ENCODE results near the gene CLDN5. TPM values are rescaled to one million over a fixed set of nuclear protein-coding genes. Genes with fewer than 3 reads are reported as not detected.

CLDN5 gene
- total and polyA plus RNA-seq, 12 donors: 19.8 to 102 (median 40.7) TPM

DNA sequence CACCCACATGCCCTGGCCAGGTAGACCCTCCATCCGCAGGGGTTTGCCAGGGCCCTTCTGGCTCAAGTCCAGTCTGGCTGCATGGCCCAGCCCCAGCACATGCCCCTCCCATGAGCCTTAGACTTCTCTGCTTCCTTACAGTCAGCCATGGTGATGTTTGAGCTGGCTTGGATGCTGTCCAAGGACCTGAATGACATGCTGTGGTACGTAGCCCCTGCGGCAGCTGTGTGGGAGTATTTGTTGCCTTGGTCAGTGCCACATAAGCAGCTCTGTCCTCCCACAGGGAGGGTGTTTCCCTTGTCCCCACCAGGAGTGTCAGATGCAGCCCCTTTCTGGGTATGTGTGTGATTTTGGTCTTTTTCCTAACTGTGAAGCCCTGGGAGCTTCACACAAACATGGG, 27.0 kb downstream of the CLDN5 start:
- TF ChIP-seq, protein P1, sequence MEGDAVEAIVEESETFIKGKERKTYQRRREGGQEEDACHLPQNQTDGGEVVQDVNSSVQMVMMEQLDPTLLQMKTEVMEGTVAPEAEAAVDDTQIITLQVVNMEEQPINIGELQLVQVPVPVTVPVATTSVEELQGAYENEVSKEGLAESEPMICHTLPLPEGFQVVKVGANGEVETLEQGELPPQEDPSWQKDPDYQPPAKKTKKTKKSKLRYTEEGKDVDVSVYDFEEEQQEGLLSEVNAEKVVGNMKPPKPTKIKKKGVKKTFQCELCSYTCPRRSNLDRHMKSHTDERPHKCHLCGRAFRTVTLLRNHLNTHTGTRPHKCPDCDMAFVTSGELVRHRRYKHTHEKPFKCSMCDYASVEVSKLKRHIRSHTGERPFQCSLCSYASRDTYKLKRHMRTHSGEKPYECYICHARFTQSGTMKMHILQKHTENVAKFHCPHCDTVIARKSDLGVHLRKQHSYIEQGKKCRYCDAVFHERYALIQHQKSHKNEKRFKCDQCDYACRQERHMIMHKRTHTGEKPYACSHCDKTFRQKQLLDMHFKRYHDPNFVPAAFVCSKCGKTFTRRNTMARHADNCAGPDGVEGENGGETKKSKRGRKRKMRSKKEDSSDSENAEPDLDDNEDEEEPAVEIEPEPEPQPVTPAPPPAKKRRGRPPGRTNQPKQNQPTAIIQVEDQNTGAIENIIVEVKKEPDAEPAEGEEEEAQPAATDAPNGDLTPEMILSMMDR (IDR thresholded peaks at IDR 0.05): no peak
- WGBS, 2 donors: 34 to 41% methylated on average over 3 of the region's 3 CpGs
- ATAC-seq (peak in 4 of 8 donors; percentile 50 to 56 (median 53)), DNase-seq (no peak)
- Histone ChIP-seq H3K4me3 (no peak overlapping the region), H3K27me3 (no peaks in the 10 kb centered on the region), H3K4me1 (peaks cover 0 to 4% (median 0%) of the 10 kb centered on the region in 9 donors), H3K27ac (no peak overlapping the region), H3K9me3 (no peaks in the 10 kb centered on the region), H3K36me3 (peaks cover 0 to 16% (median 0%) of the 10 kb centered on the region in 9 donors)
- intact Hi-C loops (cut with DNase I): loop anchor here in 3 of 10 donors (2.0 to 5.0 kb wide), 2 partner anchors 130 to 134 kb away; no protein-coding TSS in a partner anchor

DNA sequence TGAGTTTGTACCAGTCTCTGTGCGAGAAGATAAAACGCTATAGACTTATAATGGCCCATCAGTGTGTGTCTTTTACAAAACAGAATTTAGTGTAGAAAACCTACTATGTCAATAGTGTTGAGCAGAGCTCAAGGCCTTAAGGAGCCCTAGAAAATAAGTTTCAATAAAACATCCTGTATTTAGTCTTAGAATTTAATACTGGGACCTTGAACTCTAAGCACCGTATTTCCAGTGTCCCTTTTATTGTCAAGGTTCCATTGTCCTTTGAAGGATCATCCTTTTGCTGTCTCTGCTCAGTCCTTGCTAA, 27.9 kb downstream of the CLDN5 start:
- H3K4me3 ChIP-seq: no peak overlapping the region

DNA sequence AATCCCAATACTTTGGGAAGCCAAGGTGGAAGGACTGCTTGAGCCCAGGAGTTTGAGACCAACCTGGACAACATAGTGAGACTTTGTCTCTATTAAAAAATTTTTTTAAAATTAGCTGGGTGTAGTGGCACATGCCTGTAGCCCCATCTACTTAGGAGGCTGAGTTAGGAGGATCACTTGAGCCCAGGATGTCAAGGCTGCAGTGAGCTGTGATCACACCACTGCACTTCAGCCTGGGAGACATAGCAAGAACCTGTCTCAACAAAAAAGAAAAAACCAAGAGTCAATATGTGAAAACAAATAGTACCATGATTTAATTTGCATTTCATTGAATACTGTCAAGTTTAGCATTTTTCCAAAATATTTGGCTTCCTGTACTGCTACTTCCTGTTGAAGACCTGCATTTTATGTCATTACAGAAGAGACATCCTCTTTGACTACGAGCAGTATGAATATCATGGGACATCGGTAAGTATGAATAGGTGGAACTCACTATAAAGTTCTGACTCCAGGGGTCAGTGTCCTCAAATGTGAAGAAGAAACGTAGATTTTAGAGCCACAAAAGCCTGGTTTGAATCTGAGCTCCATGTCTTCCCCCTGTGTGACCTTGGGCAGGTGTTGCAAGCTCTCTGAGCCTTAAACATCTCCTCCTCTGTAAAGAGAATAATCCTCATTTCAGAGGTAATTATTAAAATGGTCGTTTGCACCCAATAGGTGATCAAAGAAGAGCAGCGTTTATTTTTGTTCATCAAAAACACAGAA, 28.5 kb downstream of the CLDN5 start:
- peaks cover 0 to 16% (median 0%) of the 10 kb centered on the region in 9 donors for H3K36me3 ChIP-seq
- H3K27ac ChIP-seq: no peak overlapping the region
- no peak for DNase-seq
- no peaks in the 10 kb centered on the region for H3K27me3 ChIP-seq
- ATAC-seq: peak in 4 of 8 donors; percentile 33 to 57 (median 48)
- H3K9me3 ChIP-seq: no peaks in the 10 kb centered on the region
- TF ChIP-seq, protein P1 (IDR thresholded peaks at IDR 0.05): peak in 8 of 9 donors; percentile 27 to 59 (median 45)
- no peak overlapping the region for H3K4me3 ChIP-seq
- H3K4me1 ChIP-seq: peaks cover 0 to 4% (median 0%) of the 10 kb centered on the region in 9 donors
- intact Hi-C loops (cut with DNase I): loop anchor here in 7 of 10 donors (1.0 to 5.0 kb wide), 4 partner anchors 132 to 135 kb away; no protein-coding TSS in a partner anchor
- WGBS, 2 donors: 67 to 76% methylated on average over 5 of the region's 5 CpGs

More for the DNA sequence above, 27.9 kb downstream of the CLDN5 start:
- Histone ChIP-seq H3K4me1 (peaks cover 0 to 4% (median 0%) of the 10 kb centered on the region in 9 donors), H3K36me3 (peaks cover 0 to 16% (median 0%) of the 10 kb centered on the region in 9 donors), H3K9me3 (no peaks in the 10 kb centered on the region), H3K27ac (no peak overlapping the region), H3K27me3 (no peaks in the 10 kb centered on the region)
- no peak for DNase-seq
- 97% methylated on average over 3 of the region's 3 CpGs for WGBS, 2 donors
- TF ChIP-seq, protein P1 (IDR thresholded peaks at IDR 0.05): no peak
- intact Hi-C loops (cut with DNase I): loop anchor here in 6 of 10 donors (1.0 to 5.0 kb wide), 4 partner anchors 131 to 135 kb away; no protein-coding TSS in a partner anchor
- no peak for ATAC-seq

DNA sequence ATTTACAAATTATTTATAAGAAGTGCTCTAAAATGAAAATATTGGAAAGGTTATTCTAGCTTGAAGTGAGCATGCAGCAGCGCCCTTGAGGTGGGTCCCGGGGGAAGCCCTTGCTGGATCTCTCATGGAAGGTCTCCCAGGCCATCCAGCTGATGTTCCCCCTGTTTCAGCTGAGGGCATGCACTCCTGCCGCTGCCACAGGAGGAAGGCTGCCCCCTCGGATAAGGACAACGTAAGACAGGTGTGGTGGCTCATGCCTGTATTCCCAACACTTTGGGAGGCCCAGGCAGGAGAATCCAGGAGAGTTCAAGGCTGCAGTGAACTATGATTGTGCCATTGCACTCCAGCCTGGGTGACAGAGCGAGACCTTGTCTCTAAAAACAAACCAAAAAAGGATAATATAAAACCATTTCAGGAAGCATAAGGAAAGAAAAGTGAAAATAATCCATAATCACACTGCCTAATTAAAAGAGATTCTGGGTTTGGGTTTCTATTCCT, 29.5 kb downstream of the CLDN5 start:
- Histone ChIP-seq H3K27ac (no peak overlapping the region), H3K27me3 (no peaks in the 10 kb centered on the region), H3K4me1 (peaks cover 0 to 4% (median 0%) of the 10 kb centered on the region in 9 donors), H3K36me3 (peaks cover 0 to 16% (median 0%) of the 10 kb centered on the region in 9 donors), H3K4me3 (no peak overlapping the region), H3K9me3 (no peaks in the 10 kb centered on the region)
- DNase-seq: no peak
- intact Hi-C loops (cut with DNase I): loop anchor here in 4 of 10 donors (2.0 to 5.0 kb wide), 3 partner anchors 133 to 138 kb away; no protein-coding TSS in a partner anchor
- ATAC-seq: no peak
- WGBS, 2 donors: 94 to 96% methylated on average over 6 of the region's 6 CpGs
- TF ChIP-seq, protein P1 (IDR thresholded peaks at IDR 0.05): no peak
